HG03521 (cell line): Measurements from ENCODE around the gene NR6A1.
"Not testable (repeated sequence)": the region's sequence is repeated elsewhere in the genome, so short reads cannot be mapped to it uniquely, and the experiment has no call there.

Experiments used
- ATAC-seq: cut with Tn5 transposase; IDR thresholded peaks from one replicate; pipeline ENCODE4 v1.9.1; 2021; ENCODE audit warnings: mild to moderate bottlenecking, moderate library complexity; ENCODE audit not compliant: unreplicated experiment

Gene NR6A1

DNA sequence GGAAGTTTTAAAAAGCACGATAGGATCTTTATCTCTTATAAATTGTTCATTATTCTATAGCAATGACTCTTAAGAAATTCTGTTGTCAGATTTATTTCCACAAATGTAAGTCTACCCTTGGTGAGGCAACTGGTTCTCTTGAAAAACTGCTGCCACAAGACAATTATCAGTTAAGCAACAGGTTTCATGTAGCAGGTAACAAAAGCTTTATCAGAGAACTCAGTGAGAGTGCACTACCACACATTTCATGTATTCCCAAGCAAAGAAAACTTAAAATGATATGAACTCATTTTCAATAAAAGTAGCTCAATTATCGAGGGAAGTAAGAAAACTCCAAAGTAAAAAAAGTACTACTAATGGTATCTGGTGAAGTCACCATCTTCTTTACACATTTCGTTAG lies 9.4 kb downstream of the NR6A1 start:
- no peak for ATAC-seq

DNA sequence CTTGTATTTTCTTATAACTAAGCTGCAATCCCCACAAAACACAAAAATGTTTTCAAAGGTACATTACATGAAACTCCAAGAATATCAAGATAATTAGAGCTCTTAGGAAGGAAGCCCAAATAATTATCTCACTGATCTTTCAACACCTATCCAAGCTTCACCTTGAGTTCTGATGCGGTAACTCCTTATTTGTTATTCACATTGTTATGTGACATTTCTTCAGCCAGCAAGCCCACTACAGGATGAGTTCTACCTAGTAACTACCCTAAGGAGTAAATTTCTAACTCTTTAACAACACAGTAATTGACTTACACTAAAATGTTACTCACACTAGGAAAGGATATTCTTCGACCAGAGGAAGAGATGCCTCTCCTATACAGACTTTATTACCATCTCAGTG lies 9.9 kb downstream of the NR6A1 start:
- ATAC-seq: no peak

DNA sequence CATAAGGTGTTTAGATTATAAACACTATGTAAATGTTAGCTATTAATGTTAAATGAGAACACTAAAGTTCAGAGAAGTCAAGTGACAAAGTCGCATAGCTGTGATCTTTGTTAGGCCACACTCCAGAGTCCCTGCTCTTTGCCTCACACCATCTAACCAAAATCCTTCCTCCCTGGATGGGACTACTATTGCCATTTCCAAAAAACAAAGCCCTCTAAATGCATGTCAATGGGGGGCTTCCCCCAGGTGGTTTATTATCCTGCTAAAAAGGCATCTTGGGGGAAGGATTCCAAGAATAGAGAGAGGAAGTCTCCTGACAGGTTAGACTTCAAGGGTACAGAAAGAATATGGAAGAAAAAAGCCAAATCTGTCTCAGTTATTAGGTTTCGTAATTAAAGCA lies 10.4 kb downstream of the NR6A1 start:
- ATAC-seq: no peak

DNA sequence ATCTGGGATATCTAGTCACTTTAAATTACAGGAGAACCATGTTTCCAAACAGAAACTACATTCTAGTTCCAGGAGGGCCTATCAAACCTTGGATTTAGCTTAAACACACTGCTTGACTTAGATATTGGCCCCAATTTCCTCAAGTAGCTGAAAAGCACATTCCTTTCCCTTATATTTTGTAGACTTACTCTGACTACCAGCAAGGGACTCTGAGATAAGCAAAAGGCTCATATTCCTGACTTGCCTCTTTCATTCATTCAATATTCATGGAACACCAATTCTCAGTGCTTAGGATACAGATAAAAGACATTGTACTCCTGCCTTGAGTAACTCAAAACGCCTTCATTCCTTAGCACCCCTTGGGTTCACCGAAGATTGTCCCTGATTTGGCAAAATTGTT lies 11.8 kb downstream of the NR6A1 start:
- no peak for ATAC-seq

DNA sequence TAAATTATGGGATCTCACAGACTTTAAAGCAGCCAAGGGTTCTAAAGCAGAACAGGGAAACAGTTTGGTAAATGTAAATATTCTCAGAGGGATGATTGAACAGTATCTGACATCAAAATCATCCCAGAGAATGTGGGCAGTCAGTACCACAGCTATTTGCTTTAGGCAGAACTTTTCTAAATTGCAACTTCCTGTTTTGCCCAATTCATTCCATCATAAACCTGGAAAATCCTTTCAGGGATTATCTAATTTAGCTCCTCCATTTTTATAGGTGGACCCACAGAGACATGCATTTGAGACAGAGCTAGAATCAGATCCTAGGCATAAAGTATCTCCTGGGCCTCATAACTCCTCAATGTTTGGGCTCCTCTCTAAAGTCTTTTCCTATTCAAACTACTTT lies 12.4 kb downstream of the NR6A1 start:
- no peak for ATAC-seq

DNA sequence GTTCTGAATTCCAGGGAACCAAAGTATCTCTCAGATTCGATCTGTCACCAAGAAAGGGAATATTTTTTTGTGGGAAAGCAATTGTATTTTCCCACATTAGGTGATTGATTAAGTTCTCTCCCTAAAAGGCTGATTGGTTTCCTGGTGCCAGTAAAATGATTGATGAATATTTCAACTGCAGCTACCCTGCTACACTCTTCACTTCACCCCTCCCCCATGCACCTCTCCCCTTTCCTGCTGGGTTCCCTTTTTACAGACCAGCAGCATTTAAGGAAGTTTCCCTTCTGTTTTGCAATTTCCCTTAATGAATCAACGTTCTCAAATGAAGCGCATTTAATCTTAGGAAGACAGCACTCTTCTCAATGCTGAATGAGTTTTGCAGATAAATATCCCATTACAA lies 13.1 kb downstream of the NR6A1 start:
- ATAC-seq: no peak

DNA sequence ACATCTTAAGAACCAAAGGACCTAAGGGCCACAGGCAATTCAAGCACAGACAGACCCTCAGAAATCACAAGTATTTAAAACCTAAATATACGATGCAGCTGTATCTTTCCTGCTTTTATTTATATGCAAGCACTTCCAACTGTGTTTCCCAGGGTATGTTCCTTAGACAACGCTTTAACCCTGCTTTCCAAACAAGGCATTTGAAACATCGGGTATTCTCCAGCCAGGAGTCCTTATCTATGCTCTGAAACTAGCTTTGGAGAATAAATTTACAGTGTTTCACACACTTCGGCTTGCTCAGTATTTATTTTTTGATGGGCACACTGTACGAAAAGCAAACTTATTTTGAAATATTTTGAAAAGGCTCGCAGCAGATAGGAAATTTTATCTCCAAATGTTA lies 13.5 kb downstream of the NR6A1 start:
- no peak for ATAC-seq

DNA sequence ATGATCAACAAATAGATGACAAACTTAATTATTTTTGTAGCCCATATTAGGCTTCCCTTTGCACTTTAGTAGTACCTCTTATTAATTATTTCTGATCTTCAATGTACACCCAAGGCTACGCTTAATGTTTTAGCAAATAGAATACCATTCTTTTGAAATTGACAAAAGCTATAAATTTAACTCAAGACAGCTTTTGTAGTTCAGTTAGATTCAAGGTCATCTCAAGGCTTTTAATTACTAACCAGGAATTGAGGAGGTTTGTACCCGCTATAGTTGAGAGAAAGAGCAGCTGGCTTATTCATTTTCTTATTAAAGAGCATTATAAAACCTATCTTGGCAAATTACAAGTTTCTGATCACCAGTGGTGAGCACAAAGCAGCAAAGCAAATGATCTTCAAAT lies 15.1 kb downstream of the NR6A1 start:
- ATAC-seq: no peak

DNA sequence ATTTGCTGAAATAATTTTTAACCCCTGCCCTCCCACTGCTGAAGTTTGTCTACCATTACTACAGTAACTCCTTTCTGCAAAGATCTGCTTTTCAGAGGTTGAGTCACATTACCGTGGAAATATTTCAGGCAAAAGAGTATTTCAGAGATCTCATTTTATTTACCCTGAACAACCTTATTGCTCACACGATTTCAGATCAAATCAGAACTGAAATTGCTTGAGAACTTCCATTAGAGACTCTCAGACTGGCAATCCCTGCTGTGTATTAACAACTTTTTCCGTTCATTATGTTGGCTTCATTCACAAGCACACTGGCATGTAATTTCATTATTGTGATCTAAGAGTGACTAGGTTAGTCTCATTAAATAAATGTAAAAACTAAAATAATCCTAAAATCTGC lies 16.1 kb downstream of the NR6A1 start:
- ATAC-seq: no peak

DNA sequence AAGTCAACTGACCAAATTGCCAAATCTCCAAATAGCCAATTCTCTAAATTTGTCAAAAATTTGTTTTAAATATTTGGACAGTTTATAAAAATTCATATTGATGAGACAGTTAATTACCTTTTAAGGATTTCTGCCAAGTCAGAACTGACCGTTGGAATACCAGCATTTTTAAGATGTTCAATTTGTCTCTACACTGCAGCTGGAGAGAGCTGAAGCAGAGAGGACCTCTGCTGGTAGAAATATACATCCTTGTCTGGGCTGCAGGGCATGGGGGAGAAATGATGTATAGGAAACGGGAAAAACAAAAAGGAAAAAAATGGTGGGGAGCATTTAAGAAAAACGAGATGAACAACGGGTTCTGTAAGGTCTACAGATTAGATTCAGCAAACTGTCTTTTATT lies 16.8 kb downstream of the NR6A1 start:
- ATAC-seq: no peak

DNA sequence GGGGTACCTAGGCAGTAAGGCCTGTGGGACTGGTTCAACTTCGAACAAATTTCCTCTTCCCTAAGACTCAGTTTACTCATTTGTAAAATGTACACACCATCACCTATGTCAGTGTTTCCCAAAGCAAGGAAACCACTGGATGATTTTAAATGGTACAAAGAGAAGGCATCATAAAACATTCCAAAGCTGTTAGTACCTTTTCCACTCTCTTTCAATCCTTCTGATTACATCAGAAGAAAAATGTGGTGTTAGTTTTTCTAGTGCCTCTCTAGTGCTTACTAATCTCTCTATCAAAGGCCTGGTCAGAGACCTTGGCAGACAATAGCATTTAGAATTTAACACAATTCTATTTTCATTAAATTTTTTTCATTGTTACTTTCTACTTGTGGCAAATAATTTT lies 18.1 kb downstream of the NR6A1 start:
- no peak for ATAC-seq

DNA sequence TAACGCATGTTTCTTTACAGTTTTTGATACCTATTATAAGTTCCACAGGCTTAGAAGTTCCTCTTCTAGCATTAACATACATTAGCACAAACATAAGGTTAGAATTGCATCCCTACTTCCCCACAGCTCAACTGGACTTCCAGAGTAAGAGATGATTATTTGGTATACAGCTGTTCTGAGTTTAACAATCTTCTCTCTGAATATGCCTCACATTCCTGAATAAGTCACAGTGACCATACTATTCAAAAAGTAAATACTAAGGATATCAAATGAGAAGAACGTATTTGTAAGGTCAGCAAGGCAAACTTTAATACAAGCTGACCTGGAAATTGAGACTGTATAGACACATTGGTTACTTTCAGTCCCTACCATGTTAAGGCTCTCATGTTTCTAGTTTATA lies 21.3 kb downstream of the NR6A1 start:
- ATAC-seq: no peak

DNA sequence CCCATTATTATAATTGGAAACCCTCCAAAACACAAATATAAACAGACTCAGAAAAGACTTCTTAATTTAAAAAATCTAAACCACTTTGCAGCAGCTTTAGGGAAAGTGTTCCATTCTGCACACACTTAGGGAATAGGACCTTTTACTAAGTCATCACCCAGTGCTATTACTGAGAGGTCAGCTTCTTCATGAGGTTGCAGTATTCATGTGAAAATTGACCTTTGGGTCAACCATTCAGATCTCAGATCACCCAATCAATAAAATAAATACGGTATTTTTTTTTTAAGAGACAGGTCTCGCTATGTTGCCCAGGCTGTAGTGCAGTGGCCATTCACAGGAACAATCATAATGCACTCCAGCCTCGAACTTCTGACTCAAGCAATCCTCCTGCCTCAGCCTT lies 21.8 kb downstream of the NR6A1 start:
- ATAC-seq: no peak

DNA sequence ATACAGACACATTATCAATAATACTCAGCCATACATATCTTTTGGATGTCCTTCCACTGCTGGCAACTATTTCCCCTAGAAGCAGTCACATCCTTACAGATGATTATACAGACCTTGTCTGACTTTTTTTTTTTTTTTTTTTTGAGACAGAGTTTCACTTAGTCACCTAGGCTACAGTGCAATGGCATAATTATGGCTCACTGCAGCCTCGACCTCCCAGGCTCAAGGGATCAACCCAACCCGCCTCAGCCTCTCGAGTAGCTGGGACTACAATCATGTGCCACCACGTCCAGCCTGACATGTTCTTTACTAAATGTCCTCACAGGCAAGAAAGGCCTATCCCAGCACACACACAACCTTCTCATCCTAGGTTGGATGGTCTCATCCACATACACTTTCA lies 24.0 kb downstream of the NR6A1 start:
- ATAC-seq: no peak

DNA sequence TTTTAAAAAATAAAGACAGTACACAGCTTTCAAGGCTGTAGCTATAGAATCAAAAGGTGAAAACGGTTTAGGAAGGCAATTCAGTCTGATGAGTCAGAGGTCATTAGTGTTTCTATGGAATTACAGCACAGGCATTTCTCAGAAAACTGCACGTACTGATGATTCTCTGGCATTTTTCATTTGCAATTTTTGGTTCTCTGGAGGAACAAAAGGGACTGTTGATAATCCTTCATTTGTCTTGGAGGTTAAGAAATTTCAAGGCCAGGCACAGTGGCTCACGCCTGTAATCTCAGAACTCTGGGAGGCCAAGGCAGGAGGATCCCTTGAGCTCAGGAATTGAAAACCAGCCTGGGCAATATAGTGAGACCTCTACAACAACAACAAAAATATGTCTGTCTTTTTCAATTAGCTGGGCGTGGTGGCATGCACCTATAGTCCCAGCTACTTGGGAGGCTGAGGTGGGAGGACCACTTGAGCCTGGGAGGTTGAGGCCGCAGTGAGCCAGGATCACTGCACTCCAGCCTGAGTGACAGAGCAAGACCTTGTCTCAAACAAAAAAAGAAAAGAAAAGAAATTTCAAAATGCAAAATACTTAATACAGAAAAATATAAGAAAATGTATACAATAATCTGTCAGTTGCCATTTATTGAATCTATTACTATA lies 27.3 kb downstream of the NR6A1 start:
- no peak for ATAC-seq

DNA sequence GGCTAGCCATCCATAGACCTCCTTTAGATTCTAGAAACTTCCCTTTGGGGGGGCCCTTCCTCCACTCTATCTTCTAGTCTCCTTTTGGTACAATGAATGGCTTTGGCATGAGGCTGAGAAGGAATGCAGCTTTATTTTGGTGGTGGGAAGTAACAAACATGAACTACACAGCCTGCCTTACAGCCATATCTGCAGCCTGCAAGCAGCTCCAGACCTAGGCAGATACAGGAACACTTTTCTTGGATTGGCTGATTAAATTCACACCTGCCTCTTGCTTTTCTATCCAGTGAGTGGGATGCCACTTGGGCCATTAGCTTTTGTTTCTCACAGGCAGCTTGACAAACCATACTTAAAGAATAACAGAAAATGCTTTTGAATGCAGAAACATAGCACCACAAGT lies 28.2 kb downstream of the NR6A1 start:
- ATAC-seq: no peak

DNA sequence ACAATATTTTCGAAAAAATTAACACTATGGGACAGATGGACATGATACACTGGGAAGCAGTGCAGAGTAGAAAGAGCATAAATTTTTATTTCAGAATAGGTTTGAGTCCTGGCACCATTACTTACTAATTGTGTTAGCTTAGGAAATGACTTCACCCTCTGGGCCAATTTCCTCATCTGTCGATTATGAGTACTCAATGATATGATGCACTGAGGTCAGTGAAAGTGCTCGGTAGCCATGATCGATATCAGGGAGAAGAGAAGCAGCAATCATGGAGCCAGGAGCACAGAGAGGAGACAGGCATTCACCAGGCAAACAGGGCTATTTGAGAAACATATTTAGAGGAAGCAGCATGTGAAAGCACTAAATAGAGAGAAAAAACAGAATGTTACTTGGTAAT lies 29.4 kb downstream of the NR6A1 start:
- ATAC-seq: no peak

DNA sequence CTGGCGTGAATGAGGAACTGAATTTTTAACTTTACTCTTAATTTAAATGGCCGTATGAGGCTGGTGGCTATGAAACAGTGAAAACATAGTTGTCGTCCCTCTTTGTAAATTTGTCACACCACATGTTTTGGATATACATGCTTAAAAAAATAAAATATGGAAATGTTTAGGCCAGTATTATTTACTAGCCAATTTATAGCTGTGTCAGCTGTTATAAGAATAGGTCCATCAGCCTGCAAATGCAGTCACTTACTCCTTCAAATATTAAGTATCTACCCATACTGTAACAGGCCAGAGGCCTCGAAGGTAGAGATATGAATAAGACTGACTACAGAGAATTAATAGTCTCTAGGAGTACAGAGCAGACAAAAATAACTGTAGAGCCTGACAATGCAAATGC lies 30.0 kb downstream of the NR6A1 start:
- no peak for ATAC-seq

DNA sequence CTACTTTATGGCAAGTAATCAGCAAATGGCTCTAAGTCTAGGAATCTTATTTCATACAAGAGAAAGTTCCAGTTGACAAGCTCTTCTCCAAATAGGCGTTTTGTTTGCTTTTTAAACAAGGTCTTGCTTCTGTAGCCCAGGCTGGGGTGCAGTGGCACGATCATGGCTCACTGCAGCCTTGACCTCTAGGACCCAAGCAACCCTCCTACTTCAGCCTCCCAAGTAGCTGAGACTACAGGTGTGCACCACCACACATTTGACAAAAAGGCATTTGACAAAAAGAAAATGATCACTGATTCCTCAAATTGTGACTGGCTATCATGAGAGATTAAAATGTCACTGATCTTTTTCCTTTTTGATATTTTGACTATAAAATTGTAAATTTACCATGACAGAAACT lies 31.8 kb downstream of the NR6A1 start:
- ATAC-seq: no peak

DNA sequence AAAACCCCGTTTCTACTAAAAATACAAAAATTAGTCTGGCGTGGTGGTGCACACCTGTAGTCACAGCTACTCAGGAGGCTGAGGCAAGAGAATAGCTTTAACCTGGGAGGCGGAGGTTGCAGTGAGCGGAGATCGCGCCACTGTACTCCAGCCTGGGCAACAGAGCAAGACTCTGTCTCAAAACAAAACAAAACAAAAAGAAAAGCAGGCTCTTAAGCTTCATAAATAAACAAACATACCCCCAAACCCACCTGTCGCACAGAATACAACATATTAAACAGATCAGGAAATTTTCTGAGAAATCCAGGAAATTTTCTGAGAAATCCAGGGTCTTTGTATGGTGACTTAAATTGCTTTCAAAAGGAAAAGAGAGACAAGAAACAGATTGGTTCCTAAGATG lies 33.0 kb downstream of the NR6A1 start:
- not testable (repeated sequence) for ATAC-seq

DNA sequence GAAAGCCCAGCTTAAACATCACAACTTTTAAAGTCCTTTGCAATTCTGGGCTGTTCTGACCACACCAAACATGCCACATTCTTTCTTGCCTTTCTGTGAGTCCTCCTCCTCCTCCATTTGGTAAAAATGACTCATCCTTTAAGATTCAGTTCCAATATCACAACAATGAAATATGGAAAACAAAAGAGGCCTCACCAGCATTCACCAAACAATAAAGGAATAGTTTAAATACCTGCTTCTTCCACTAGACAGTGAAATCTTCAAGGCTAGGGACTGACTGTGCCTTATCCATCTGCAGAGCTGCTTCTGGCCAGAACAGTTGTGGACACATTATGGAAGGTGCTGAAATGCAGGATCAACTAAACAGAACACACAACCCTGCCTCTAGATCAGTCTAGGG lies 36.0 kb downstream of the NR6A1 start:
- ATAC-seq: no peak

DNA sequence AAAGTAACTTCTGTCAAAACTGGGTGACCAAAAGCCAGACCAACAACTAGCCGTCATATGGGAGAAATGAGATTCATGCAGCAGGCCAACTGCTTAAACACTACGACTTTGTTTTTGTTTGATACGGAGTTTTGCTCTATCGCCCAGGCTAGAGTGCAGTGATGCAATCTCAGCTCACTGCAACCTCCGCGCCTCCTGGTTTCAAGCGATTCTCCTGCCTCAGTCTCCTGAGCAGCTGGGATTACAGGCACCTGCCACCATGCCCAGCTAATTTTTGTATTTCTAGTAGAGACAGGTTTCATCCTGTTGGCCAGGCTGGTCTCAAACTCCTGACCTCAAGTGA lies 36.4 kb downstream of the NR6A1 start:
- not testable (repeated sequence) for ATAC-seq

DNA sequence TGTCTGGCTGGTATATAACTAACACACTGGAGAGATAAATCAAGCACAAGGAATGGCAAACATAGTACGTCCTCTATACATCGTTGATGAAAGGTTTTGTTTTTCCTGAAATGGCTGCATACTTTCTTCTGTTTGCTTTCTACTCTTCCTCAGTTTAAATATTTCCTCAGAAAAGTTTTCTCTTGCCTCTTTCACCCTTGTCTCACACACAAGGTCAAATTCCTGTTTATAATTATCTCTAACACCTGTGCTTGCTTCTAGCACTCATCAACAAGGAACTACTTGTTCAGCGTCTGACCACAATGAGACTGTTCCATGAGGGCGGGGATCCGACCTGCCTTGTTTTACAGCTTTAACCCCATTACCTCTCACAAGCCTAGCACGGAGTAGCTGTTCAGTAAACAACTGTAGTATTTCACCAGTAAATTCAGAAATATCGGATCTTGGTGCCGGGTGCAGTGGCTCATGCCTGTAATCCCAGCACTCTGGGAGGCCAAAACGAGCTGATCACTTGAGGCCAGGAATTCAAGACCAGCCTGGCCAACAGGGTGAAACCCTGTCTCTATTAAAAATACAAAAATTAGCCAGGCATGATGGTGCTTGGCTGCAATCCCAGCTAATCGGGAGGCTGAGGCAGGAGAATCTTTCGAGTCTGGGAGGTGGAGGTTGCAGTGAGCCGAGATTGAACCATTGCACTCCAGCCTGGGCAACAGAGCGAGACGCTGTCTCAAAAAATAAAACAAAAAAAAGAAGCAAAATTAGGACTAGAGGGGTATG lies 37.0 kb downstream of the NR6A1 start:
- no peak for ATAC-seq
